Duodenal mucosa (tissue), 2 donors: Measurements from ENCODE around the gene UBR4.
A peak's percentile ranks its signal among the peaks of the same experiment; 100 is the strongest.
"Not testable (repeated sequence)": the region's sequence is repeated elsewhere in the genome, so short reads cannot be mapped to it uniquely, and the experiment has no call there.

Experiments used
- H3K27ac ChIP-seq: one replicate; pipeline ENCODE4 v1.7.0; 2013; ENCODE audit warnings: low read depth, low read length
- H3K27me3 ChIP-seq, 2 donors: one replicate each; pipeline ENCODE4 v1.7.0; 2013; ENCODE audit warnings: low read length in 2 of 2, control low read depth in 1 of 2; ENCODE audit not compliant: insufficient read depth in 2 of 2, control insufficient read depth in 1 of 2
- H3K36me3 ChIP-seq, 2 donors: one replicate each; pipeline ENCODE4 v1.7.0; 2013; ENCODE audit warnings: low read length in 2 of 2, control low read depth in 1 of 2; ENCODE audit not compliant: insufficient read depth in 2 of 2, control insufficient read depth in 1 of 2
- H3K4me1 ChIP-seq, 2 donors: one replicate each; pipeline ENCODE4 v1.7.0; 2013; ENCODE audit warnings: low read length in 2 of 2, control low read depth in 1 of 2; ENCODE audit not compliant: insufficient read depth in 2 of 2, control insufficient read depth in 1 of 2
- H3K4me3 ChIP-seq, 2 donors: one replicate each; pipeline ENCODE4 v1.7.0; 2013; ENCODE audit warnings: low read length in 2 of 2, low read depth in 1 of 2
- H3K9ac ChIP-seq, 2 donors: one replicate each; pipeline ENCODE4 v1.7.0; 2013; ENCODE audit warnings: low read length in 2 of 2, low read depth in 1 of 2
- H3K9me3 ChIP-seq, 2 donors: one replicate each; pipeline ENCODE4 v1.7.0; 2013; ENCODE audit warnings: low read length in 2 of 2, control low read depth in 1 of 2; ENCODE audit not compliant: control insufficient read depth in 1 of 2

The UBR4 gene

GRCh38 chr1:19220991-19221390 is 10.9 kb upstream of the UBR4 start:
- no peak overlapping the region for H3K27ac ChIP-seq
- peaks cover 39 to 87% of the 10 kb centered on the region in 2 donors for H3K36me3 ChIP-seq
- H3K4me1 ChIP-seq = no peaks in the 10 kb centered on the region
- H3K4me3 ChIP-seq = no peak overlapping the region
- H3K9ac ChIP-seq = no peak overlapping the region
- no peaks in the 10 kb centered on the region for H3K9me3 ChIP-seq
- H3K27me3 ChIP-seq = no peaks in the 10 kb centered on the region

DNA sequence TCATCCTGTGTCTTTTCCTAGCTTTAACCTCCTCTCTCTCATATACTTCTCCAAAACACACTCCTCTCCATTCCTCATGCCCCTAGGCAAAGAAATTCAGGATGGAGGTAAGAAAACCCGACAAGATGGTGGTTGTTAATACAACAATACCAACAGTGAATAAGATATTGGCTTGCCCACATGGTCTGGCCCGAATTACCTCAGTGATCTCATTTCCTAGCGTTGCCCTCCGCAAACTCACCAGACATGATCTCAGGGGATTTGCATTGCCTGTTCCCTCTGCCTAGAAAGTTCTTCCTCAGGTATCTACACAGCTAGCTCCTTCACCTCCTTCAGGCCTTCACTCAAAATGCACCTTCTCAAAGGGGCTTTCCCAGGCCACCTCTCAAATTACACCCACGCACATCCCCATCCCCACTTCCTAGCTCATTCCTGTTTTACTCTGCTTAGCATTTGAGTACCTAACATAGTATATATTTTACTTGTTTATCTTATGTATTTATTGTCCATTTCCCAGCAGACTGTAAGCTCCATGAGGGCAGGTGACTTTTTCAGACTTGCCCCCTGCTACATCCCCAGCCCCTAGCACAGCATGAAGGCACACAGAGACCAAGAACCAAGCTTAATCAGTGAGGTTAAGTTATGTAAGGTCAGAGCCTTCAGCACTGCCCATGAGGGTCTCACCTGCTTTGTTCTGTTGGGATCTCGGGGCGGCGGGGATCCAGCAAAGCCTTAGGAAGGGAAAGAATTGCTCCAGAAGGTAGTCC is 10.2 kb upstream of the UBR4 start:
- Histone ChIP-seq H3K9ac (no peak overlapping the region), H3K4me1 (no peaks in the 10 kb centered on the region), H3K27me3 (no peaks in the 10 kb centered on the region), H3K4me3 (no peak overlapping the region), H3K36me3 (peaks cover 39 to 83% of the 10 kb centered on the region in 2 donors), H3K27ac (no peak overlapping the region), H3K9me3 (no peaks in the 10 kb centered on the region)

DNA sequence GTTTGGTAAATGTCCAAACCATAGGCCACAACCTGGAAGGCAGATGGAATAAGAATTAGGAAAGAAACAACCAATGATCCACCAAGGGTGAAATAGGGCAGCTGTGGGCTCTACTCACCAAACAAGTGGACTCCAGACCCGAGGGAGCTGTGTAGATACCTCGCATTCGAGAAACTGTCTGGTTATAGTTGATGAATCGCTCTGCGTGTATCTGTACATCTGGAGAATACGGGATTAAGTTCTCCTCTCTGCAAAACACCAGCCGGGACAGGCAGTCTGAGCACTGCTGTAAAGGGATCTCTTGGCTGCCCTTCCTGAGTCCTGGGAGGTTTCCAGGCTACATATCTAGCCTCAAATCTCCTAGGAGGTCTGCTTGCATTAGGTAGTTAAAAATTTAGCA is 9.4 kb upstream of the UBR4 start:
- H3K4me1 ChIP-seq = no peaks in the 10 kb centered on the region
- H3K9ac ChIP-seq = no peak overlapping the region
- no peaks in the 10 kb centered on the region for H3K27me3 ChIP-seq
- peaks cover 39 to 75% of the 10 kb centered on the region in 2 donors for H3K36me3 ChIP-seq
- H3K4me3 ChIP-seq = no peak overlapping the region
- no peak overlapping the region for H3K27ac ChIP-seq
- no peaks in the 10 kb centered on the region for H3K9me3 ChIP-seq

DNA sequence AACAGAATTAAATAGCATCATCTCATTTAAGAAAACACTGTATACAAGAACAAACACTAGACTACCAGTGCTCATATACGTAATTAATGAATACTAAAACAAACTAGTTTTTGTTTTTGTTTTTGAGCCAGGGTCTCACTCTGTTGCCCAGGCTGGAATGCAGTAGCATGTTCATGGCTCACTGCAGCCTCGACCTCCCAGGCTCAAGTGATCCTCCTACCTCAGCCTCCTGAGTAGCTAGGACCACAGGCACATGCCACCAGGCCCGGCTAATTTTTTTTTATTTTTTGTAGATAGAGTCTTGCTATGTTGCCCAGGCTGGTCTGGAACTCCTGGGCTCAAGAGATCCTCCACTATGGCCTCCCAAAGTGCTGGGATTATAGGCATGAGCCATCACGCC is 6.5 kb upstream of the UBR4 start:
- not testable (repeated sequence) for H3K4me3 ChIP-seq, H3K27ac ChIP-seq, H3K9ac ChIP-seq, H3K4me1 ChIP-seq, H3K27me3 ChIP-seq, H3K9me3 ChIP-seq
- peaks cover 20 to 46% of the 10 kb centered on the region in 2 donors for H3K36me3 ChIP-seq

GRCh38 chr1:19213580-19213979 is 3.5 kb upstream of the UBR4 start:
- Histone ChIP-seq H3K36me3 (peaks cover 3 to 17% of the 10 kb centered on the region in 2 donors), H3K9ac (no peak overlapping the region), H3K27ac (no peak overlapping the region), H3K4me3 (no peak overlapping the region), H3K4me1 (peaks cover 23 to 24% of the 10 kb centered on the region in 2 donors), H3K9me3 (no peaks in the 10 kb centered on the region), H3K27me3 (no peaks in the 10 kb centered on the region)

DNA sequence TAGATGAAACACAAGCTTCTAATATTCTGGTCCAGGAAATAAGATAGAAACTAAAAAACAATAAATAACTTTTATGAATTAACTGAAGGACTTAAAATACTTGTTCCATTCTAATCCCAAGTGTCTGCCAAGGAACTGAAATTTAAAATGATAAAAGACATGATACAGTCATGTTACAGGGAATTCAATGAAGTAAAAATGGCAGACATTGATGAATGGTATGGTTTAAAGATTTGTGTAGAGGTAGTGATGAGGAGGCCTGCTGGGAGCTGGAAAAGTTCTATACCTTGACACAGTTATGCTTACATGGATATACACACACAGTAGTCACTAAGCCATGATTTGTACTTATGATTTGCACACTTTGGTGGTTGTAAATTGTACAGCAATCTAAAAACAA is 2.1 kb upstream of the UBR4 start:
- Histone ChIP-seq H3K36me3 (peaks cover 0 to 5% of the 10 kb centered on the region in 2 donors), H3K9me3 (no peaks in the 10 kb centered on the region), H3K9ac (no peak overlapping the region), H3K27me3 (no peaks in the 10 kb centered on the region), H3K4me3 (no peak overlapping the region), H3K4me1 (peaks cover 26 to 31% of the 10 kb centered on the region in 2 donors), H3K27ac (no peak overlapping the region)

GRCh38 chr1:19210772-19211549 is 895 bp upstream of the UBR4 start:
- Histone ChIP-seq H3K9me3 (no peaks in the 10 kb centered on the region), H3K4me1 (peaks cover 29 to 36% of the 10 kb centered on the region in 2 donors), H3K9ac (peak overlapping the region; percentile 96), H3K4me3 (peak overlapping the region; percentile 79 to 90), H3K36me3 (peaks cover 0 to 3% of the 10 kb centered on the region in 2 donors), H3K27me3 (no peaks in the 10 kb centered on the region), H3K27ac (peak overlapping the region; percentile 94)

DNA sequence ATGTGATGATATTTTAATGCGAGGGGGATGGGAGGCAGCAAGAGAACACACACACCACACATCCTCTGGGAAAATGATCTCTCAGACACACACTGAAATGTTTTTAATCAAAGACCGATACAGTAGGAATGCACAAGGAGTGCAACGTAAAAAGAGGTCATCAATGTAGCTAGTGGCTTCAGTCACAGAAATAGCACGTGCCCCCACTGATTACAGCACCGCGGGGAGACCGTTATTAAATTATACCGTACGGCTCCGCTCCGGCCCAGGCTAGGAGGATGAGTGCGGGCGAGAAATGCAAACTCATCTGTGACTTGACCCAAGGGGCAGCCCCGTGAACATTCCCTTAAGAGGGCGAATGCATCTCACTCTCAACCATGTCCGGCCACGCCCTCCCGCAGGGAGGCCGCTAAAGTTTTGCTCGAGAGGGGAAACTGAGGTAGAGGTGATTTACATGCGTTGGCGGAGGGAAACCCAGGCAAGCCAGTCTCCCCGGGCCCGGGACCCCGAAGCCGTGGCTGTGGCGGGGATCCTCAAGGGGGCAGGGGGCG is 552 bp downstream of the UBR4 start:
- Histone ChIP-seq H3K9ac (peak overlapping the region; percentile 96), H3K9me3 (no peaks in the 10 kb centered on the region), H3K4me1 (peaks cover 39 to 43% of the 10 kb centered on the region in 2 donors), H3K36me3 (no peaks in the 10 kb centered on the region), H3K27me3 (no peaks in the 10 kb centered on the region), H3K4me3 (peak overlapping the region; percentile 79 to 90), H3K27ac (peak overlapping the region; percentile 94)

DNA sequence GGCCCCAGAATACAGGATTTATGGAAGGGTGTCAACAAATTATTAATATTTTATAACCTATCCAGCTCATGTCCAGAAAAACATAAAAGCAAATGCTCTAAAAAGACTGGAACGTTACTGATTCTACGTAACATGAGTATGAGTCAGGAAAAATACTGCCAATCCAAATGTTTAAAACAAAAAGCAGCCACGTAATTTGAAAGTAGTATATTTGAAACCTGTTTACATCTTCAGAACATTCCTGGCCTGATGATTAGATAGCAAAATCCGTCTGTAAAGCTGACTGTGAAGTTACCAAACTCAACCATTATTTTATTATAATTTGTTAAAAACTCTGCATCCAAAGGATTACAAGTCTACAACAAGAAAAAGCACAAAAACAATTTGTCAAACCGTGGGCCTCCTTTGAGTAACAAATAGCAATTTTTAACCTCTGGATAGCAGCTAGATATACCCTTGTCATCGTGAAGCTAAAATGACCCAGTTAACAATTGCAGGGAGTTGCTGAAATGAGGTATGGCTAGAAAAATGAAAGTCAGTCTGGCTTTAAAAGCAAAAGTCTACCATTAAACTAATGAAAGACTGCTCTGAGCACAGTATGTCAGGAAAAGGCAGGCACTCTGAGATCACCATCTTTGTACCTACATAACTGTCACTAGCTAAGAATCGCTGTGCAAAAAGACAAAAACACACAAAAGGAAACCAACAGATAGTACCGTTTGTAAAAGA is 1.2 kb downstream of the UBR4 start:
- peak overlapping the region; percentile 79 to 90 for H3K4me3 ChIP-seq
- peaks cover 40 to 44% of the 10 kb centered on the region in 2 donors for H3K4me1 ChIP-seq
- no peaks in the 10 kb centered on the region for H3K9me3 ChIP-seq
- no peak overlapping the region for H3K27ac ChIP-seq
- no peaks in the 10 kb centered on the region for H3K36me3 ChIP-seq
- peak overlapping the region; percentile 96 for H3K9ac ChIP-seq
- no peaks in the 10 kb centered on the region for H3K27me3 ChIP-seq
